HUDEP-2 (cell line): Measurements from ENCODE around the gene TAS2R60.
"Not testable (repeated sequence)": the region's sequence is repeated elsewhere in the genome, so short reads cannot be mapped to it uniquely, and the experiment has no call there.

Experiments used
- DNase-seq, 76 experiments: peaks; one replicate each; lab custom pipeline; 2025; ENCODE audit not compliant: unreplicated experiment in 76 of 76; lab: John Stamatoyannopoulos, UW

TAS2R60 gene

DNA sequence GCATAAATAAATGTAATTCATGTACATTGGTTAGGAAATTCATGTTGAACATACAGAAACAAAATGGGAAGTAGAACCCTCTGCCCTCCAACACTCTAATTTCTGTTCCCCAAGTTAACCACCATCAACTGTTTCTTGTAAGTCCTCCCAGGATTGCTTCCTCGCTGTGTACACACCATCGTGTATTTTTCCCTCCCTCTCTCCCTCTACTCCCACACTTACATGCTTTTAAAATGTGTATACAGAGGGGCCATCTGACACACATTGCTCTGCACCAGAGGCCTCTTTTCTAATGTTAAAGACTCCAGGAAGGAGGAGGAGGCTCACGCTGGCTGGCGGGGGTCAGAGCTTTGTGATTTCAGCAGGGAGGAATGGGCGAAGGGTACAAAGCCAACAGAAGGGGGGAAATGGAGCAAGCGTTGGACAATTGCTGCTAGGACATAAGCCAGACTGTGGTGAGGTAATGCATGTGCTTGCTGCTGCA is 32.7 kb upstream of the TAS2R60 start:
- no peak for DNase-seq

DNA sequence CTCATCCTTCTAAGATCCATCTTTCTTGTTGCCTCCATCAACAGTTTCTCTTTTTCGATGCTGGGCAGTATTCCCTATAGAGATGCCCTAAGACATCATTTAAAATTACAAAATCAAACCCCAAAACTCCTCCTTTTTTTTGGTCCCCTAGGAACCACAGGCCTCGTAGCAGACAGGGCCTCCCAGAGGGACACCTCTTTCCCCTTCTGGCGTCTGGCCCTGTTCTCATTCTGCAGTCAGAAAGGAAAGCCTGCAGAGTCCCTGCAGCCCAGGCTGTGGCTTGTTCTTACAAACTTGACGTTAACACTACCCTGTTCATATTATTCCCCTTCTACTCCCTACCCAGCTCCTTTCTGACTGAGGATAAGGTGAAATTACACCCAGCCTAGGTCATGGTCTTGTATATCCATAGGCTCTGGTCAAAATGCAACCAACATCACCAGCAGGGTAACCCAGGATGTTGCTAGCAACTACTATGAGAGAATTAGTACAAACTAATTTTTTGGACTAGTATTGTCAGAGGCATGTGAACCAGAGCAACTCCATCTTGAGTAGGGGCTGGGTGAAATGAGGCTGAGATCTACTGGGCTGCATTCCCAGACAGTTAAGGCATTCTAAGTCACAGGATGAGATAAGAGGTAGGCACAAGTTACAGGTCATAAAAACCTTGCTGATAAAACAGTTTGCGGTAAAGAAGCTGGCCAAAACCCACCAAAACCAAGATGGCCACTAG is 31.1 kb upstream of the TAS2R60 start:
- DNase-seq: no peak

DNA sequence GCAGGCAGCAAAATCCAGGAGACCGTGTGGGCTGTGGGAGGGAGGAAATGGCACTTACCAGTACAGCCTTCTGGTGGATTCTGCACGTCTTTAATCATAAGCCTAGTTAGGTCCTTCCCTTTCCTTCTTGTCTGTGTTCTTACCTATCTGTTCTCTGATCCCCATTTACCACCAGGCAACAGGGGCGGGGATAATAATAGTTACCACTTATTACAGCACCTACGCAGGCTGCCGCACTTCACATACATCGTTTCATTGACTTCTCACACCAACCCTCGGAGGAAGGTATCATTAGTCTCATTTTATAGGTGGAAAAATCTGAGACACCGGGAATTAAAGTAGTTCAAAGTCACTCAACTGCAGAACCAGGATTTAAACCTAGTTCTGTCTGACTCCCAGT is 30.1 kb upstream of the TAS2R60 start:
- no peak for DNase-seq

DNA sequence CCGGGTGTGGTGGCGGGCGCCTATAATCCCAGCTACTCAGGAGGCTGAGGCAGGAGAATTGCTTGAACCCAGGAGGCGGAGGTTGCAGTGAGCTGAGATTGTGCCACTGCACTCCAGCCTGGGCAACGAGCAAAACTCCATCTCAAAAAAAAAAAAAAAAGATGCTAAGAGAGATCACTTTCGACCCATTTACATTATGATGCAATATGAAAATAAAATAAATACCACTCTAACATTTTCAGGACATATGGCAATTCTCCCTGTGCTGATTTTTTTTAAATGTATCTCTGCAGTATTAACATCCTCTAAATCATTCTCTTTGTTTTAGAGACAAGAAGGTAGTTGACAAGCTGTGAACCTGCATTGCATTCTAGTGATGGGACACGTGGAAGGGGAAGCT is 28.0 kb upstream of the TAS2R60 start:
- DNase-seq: not testable (repeated sequence)

DNA sequence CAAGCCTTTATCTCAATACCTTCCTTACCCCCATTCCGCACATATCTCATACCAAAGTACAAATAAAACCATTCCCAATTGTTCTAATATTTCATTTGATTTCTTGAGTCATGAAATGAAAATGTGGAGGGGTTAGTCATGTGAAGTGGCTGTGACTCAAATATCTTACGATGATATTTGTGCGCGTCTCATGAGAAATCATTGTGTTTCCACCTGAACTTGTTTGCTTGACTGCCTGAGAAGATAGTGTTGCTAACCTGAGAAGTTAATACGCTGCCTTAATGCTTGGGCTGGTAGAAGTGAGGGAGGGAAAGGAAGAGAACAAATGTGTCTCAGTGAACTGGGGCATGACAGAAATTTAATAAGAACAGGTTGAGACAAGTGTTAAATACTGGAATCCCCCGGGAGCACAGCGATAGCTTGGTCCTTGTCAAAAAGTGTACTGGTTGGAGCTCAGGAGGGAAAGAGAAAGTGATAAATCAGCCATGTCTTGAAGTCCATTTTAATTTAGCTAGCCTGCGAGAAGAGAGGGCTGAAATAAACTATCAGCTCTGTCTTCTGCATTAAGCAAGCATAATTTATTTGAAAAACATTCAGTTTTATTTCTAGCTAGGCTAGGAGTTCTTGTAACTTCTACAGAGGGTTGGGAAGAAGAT is 27.4 kb upstream of the TAS2R60 start:
- DNase-seq: no peak

DNA sequence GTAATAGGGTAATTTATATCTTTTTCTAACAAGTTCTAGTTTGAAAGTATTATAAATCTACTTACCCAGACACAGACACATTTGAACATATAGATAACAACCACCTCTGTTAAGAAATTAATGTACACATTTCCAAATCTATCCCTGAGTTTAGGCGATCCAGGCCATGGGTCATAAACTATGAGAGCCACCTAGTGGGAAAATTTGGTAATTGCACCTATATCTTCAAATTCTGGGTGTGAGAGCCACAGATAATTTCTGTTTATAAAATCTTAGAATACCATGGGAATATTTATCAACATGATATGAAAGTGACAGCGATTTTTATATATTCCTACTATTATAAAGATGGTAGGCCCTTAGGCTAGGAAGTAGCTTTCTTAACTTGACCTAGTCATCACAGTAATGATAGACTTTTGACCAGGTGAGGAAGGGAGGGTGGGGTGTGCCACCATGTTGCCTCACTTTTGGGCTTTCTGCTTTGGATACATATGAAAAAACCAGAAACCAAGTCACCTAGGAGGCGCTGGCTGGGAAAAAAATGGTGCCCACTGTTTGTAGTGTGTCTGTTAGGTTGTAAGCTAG is 26.6 kb upstream of the TAS2R60 start:
- peak in 19 of 76 experiments; percentile 1 to 50 (median 25) for DNase-seq

DNA sequence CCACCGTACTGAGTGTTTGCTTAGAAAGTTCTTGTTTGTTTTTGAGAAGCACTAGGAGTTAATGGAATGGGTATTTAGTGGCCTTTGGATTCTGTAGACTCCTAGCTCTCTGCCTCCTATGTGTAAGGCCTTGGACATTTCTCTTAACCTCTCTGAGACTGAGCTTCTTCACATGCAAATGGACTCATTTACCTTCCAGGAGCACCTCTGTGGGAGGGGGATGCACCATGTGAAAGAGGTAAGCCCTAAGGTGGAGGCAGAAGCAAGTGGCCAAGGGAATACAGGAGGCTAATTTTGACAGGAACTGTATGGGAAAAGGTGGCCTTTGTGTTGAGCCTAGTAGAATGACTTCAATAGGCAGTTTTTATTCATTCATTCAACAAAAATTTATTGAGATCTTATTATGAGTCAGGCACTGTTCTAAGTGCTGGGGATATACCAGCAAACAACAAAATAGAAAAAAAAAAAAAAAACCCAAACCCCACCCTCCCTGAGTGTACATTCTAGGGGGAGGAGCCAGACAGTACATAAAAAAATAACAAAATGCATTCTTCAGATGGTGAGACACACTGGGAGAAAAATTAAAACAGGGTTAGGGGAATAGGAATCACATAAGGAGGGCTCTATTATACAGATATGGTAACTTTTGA is 25.4 kb upstream of the TAS2R60 start:
- DNase-seq: no peak

DNA sequence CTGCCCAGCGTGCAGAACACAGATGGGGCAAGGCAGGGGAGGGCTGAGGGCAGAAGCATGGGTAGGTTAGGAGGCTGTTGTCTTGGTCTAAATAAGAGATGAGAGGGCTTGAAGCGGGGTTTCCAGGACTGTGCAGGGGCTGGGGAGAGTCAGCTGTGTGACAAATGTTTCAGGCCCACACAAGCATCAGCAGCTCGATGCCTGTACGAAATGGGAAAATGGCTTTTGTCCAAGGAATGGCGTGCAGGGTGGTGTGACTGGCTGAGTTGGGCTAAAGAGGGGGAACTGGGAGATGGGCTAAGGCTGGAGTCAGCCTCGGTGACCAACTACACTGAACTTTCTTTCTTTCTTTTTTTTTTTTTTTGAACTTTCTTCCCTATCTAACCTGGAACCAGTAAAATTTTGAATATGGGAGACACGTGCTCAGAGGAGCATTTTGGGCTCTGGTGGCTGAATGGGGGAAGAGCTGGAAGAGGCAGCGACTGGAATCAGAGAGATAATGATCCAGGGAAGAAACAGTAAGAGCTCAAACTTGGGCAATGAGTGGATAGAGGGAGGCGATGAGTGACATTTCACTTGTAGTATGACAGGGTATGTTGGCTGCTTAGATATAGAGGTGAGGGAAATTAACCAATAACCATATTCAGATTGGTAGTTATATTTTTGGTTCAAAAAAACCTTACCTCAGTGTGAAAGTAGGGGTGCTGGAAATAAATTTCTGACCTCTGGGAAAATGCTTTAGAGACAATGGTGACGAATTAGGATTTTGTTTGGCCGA is 24.4 kb upstream of the TAS2R60 start:
- DNase-seq: no peak

DNA sequence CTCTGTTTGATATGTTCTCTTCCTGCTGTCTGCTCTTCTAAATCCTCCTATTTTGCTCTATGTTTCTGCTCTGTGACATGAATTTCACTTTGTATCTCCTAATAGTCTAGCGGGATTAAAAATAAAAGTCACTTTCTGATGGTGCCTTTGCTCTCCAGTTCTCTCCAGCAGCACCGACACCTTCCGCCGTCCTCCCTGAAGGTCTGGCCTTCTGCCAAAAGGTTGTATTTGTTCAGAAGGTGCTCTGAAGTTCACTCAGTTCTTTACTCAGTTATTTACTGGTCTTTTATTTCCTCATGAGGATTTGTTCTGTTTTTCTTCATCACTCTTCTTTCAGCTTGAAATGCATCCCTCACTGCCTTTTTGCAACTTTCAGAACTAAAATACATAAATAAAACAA is 23.4 kb upstream of the TAS2R60 start:
- DNase-seq: no peak

DNA sequence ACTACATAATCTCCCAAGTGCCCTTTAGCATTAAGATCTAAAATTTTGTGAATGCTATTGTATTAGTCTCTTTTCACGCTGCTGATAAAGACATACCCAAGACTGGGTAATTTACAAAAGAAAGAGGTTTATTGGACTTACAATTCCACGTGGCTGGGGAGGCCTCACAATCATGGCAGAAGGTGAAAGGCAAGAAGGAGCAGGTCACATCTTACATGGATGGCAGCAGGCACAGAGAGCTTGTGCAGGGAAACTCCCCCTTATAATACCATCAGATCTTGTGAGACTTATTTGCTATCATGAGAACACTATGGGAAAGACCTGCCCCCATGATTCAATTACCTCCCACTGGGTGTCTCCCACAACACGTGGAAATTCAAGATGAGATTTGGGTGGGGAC is 22.6 kb upstream of the TAS2R60 start:
- not testable (repeated sequence) for DNase-seq

DNA sequence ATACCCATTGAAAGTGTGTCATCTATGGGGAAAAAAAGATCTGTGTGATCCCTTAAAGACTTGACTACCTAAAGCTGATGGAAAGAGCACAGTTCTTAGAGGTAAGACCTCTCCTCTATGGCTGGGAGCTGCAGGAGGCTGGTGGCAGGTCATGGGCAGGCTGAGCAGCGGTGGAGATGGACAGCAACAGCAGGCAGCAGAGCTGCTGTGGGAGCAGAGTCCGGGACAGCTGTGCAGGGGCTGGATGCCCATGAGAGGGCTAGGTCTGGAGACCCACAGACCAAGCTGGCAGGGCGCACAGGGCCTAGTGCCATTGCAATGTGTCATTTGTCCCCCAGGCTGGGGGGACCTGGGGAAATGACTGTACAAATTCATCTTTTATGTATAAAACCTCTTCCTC is 21.2 kb upstream of the TAS2R60 start:
- DNase-seq: no peak

DNA sequence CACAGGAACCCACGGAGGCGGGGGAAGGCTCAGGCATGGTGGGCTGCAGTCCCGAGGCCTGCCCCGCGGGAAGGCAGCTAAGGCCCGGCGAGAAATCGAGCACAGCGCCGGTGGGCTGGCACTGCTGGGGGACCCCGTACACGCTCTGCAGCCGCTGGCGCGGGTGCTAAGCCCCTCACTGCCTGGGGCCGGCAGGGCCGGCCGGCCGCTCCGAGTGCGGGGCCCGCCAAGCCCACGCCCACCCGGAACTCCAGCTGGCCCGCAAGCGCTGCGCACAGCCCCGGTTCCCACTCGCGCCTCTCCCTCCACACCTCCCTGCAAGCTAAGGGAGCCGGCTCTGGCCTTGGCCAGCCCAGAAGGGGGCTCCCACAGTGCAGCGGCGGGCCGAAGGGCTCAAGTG is 18.8 kb upstream of the TAS2R60 start:
- not testable (repeated sequence) for DNase-seq

DNA sequence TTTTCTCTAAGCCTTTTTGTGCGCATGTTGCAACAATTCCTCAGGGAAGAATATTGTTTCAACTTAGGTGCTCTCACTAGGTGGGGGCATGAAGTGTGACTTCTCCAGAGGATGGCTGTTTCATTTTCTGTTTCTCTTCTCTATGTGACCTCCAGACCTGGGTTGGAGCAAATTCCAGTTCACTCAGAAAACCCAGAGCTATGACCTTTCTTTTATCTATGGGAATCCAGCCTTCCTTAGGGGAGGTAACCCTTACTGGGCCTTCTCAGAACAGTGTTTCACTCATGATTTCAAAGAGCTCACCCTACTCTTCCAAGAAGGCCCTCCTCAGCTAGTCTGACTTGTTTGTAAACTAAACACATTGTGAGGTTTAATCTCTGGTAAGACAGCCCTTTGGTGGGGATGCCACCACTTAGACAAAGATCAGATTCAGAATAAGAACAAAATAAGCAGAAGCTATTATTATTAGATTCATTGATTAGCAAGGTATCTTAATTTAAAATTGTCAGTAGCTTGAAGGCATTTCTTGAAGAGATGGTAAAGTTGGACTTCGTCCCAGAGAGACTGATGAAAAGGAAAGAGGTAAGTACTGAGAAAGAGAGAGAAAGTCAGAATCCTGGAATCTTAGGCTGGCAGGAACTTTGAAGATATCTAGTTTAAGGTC is 16.6 kb upstream of the TAS2R60 start:
- DNase-seq: no peak

DNA sequence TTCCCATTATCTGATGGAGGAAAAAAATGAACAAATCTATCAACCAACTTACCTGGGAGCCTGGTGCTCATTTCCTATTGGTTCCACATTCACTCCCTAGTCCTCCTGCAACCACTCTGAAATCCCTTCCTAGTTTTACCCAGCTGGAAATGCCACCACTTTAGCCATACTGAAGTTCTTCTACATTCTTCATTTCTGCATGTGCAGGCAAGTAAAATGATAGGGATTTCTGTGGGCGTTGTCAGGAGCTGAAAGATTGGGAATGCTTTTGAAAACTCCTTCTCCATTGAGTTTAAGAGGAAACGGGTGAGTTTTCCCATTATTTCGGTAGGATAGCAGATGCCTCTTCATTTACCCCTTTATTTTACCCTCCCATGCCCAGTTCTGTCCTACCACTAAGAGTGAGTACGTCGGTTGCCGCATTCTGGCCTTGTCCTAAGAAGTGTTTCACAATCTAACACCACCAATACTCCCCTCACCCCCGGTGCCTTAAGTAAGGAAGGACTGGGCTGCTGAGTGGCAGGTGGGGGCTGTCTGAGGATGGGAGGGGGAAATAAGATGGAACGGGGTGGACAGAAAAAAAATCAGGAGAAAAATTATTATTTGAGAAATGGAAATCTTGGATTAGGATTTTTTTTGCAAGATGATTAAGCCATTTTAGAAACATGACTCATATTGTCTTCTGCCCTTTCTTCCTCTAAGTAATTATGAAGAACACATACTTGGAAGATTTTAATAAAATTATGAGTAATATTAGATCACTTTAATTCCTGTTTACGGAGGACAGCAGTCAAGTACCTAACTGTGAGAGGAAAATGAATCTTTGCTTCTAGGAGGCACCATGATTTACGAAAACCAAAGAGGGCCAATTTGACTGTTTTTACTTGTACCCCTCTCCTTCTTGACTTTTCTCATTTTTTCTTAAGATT is 13.2 kb upstream of the TAS2R60 start:
- no peak for DNase-seq

DNA sequence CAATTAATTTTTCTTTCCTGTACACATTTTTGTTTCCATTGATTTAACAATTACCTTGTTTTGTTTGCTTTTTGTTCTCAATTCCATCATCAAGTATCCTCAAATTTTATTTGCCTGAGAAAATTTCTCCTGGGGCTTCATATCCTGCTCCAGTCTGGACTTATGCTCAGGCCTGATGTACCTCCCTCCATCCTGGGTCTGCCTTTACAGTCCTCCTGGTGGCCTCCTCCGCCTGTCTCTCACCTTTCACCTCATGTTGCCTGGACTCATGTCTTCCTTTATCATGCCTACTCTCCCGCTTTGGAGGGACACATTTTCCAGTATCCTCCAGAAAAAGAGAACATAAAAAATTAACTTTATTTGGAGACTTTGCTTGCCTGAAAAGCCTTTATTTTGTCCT is 12.1 kb upstream of the TAS2R60 start:
- DNase-seq: no peak

DNA sequence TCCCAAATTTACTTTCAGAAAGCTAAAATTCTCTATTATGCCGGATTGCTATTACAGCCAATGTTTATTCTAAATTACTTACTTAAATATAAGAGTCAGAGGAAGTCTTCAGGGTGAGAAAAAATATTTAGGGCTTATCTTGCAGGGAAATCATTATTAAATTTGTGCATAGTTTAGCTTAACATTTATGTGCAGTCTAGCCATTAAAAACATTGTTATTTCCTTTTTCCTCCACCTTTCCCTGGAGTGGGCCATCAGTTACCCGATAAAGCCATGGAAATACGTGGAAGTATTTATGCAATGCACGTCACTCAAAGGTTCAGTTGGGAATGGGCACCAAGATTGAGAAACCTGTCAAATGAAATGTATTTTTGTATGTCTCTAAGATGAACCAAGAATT is 9.5 kb upstream of the TAS2R60 start:
- no peak for DNase-seq

DNA sequence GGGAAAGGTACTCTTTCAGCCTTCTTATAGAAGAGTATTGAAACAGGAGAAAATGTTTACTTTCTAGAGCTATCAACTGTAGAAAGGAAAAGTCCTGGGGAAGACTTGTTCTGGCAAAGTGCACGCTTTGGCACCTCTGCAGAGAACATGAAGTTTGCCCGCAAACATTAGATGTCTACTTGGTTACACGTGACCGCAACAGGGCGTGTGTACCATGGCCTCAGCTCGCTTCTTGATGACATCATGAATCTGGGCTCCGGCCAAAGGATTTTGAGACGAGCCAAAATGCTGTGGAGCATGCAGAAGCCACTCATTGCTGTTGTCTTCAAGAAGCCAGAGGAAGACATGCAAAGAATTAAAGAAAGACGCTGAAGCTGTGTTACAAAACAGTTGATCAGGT is 8.6 kb upstream of the TAS2R60 start:
- no peak for DNase-seq

DNA sequence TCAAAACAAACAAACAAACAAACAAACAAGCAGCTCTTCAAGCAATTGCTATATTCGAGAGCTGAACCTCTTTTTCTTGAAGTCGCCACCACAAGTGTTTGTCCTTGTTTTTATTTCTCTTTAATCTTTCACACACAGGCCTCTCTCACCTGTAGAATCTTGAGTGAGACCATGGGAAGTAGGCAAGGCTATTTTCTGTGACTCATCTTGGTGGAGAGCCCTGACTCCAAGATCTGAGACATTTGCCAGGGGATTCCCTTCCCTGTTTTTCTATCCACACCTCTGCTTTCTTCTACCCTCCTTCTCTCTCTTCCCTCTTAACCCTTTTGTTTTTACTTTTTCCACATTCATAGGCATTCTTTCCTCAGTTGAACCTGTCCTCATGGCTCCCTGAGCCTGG is 8.0 kb upstream of the TAS2R60 start:
- DNase-seq: no peak

DNA sequence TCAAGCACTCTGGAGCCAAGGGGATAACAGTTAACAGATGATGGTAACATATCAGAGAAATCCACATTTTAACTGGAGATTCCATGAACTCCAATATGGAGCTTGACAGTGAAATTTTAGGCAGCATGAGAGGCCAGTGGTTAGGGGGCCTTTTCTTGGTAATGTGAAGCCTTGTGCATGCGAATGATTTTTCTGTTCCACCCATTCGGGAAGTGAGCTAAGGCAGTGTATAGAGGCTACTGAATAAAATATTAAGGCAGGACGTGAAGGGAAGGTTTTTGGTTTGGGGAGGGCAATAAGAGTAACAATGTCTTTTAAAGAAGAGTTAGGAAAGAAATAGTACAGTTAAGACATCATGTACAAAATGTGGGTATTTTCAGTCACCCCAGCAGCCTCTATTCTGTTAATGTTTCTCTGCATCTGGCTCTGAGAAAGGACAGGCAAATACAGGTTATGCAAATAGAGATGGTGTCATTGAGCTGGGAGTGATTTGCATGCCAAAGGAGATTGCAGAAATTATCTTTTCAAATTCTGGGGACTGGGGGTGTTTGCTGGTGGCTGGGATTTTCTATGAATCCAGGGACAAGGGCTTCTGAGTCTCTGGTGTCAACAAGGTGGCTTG is 6.8 kb upstream of the TAS2R60 start:
- DNase-seq: no peak
